T1000 (cell line): ENCODE results near the gene ZBTB33.

Experiments
- DNase-seq: peaks from one replicate; lab custom pipeline; 2025; ENCODE audit warnings: mixed read lengths; lab: John Stamatoyannopoulos, UW

Gene ZBTB33

DNA sequence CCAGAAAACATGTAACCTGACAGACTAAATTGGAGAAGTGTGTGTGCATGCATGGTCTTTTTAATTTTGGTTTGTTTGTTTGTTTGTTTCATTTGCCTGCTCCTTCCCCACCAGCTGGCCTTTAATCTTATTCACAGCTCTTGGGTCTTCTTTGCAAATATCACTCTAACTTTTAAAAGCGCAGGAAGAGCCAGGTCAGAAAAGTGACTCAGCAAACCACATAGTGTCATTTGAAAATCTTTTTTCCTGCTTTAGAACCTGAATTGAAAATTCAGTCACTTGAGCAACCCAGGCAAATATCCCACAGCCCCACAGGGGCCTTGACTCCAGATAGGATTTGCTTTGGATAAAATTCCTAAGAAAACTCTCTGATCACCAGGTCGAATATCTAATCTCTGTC, 56.0 kb downstream of the ZBTB33 start:
- no peak for DNase-seq
